ELF-1 (cell line): ENCODE results near the gene LCORL.
"Not testable (repeated sequence)": the region's sequence is repeated elsewhere in the genome, so short reads cannot be mapped to it uniquely, and the experiment has no call there.

Experiments used
- DNase-seq: peaks from one replicate; pipeline ENCODE4 v3.0.0-alpha.2; 2016; ENCODE audit warnings: low read depth, low spot score

Gene LCORL

GRCh38 chr4:18021720-18022571, at the start of gene LCORL:
TSS of gene LCORL (minus strand) at chr4:18021755. CDS start at chr4:18021751, 4 bp downstream.
- peak; percentile 99 for DNase-seq

GRCh38 chr4:18069810-18070209, 48.3 kb upstream of the LCORL start:
- no peak for DNase-seq

GRCh38 chr4:18067031-18067430, 45.5 kb upstream of the LCORL start:
- no peak for DNase-seq

GRCh38 chr4:18063079-18063478, 41.5 kb upstream of the LCORL start:
- no peak for DNase-seq

GRCh38 chr4:18057821-18058533, 36.4 kb upstream of the LCORL start:
- DNase-seq = no peak

- DNase-seq = no peak
These were observed 34.5 kb upstream of the LCORL start for GRCh38 chr4:18056030-18056429.

GRCh38 chr4:18052158-18052557, 30.6 kb upstream of the LCORL start:
- DNase-seq = no peak

- no peak for DNase-seq
These were observed 29.7 kb upstream of the LCORL start for GRCh38 chr4:18051281-18051680.

- no peak for DNase-seq
These were observed 28.9 kb upstream of the LCORL start for GRCh38 chr4:18050448-18050847.

- no peak for DNase-seq
These were observed 27.9 kb upstream of the LCORL start for GRCh38 chr4:18049446-18049845.

- peak; percentile 4 for DNase-seq
These were observed 21.2 kb upstream of the LCORL start for GRCh38 chr4:18042754-18043153.

- no peak for DNase-seq
These were observed 20.5 kb upstream of the LCORL start for GRCh38 chr4:18042012-18042411.

GRCh38 chr4:18041114-18041513, 19.6 kb upstream of the LCORL start:
- peak; percentile 5 for DNase-seq

GRCh38 chr4:18039113-18039512, 17.6 kb upstream of the LCORL start:
- DNase-seq = no peak

GRCh38 chr4:18036369-18036768, 14.8 kb upstream of the LCORL start:
- DNase-seq = not testable (repeated sequence)

GRCh38 chr4:18034099-18034498, 12.5 kb upstream of the LCORL start:
- no peak for DNase-seq

- DNase-seq = no peak
These were observed 11.8 kb upstream of the LCORL start for GRCh38 chr4:18033111-18034085.

GRCh38 chr4:18025288-18025687, 3.7 kb upstream of the LCORL start:
- DNase-seq = no peak

- no peak for DNase-seq
These were observed 1.1 kb upstream of the LCORL start for GRCh38 chr4:18022572-18023050.

GRCh38 chr4:18021470-18021719, 160 bp downstream of the LCORL start:
- DNase-seq = no peak

GRCh38 chr4:18020671-18021469, 685 bp downstream of the LCORL start:
- DNase-seq = peak; percentile 75
